HepG2 (cell line): Measurements from ENCODE around the gene PHF2. TPM values are rescaled to one million over a fixed set of nuclear protein-coding genes. Genes with fewer than 3 reads are reported as not detected.

Source experiments
- ATAC-seq: fragments of 200-7000 bp; cut with Tn5 transposase; 3 replicates; pipeline ENCODE4 v1.9.1; 2020; ENCODE audit warnings: mild to moderate bottlenecking, moderate library complexity
- BruUV-seq: library from RNA; stranded (reverse); fragments of 400-500 nt; replicated peaks from 2 replicates; lab custom pipeline; 2021; lab: Mats Ljungman, UMichigan
- CTCF ChIA-PET: fragments of 300-600 bp; formaldehyde crosslinking; extraction: SDS; loops from one replicate; lab custom pipeline; 2021; ENCODE audit warnings: low total read pairs, inconsistent platforms, low intra/inter-chr PET ratio; lab: Yijun Ruan, JAX
- POLR2A ChIA-PET: fragments of 350-600 bp; sonication (Branson Sonifier 250); formaldehyde crosslinking; loops from one replicate; lab custom pipeline; 2020; ENCODE audit warnings: antibody characterized with exemption, inconsistent platforms; lab: Yijun Ruan, JAX
- DNase-seq: peaks from one replicate; pipeline ENCODE4 v3.0.0-alpha.2; 2015; ENCODE audit warnings: low spot score
- FAIRE-seq: peaks from 3 replicates; lab custom pipeline; 2011; peaks lifted over from hg19 to GRCh38; lab: Jason Lieb, UNC
- H2AFZ ChIP-seq: one replicate; pipeline ENCODE4 v1.6.1; 2011; ENCODE audit warnings: low read length, inconsistent platforms
- H3K27ac ChIP-seq: fragments of 300-600 bp; 3 replicates; pipeline ENCODE4 v1.8.0; 2011; ENCODE audit warnings: mixed run types, mild to moderate bottlenecking, mixed read lengths, low read length, inconsistent platforms; ENCODE audit not compliant: insufficient read depth; ENCODE audit errors: extremely low read length
- H3K27me3 ChIP-seq, 2 experiments: fragments of 200-600 bp in 1 of 2; 2 replicates in 1 of 2; 3 replicates in 1 of 2; pipeline versions ENCODE4 v1.6.0 to v1.8.0; 2011; ENCODE audit warnings: low read length in 2 of 2, mild to moderate bottlenecking in 2 of 2, moderate library complexity in 2 of 2, inconsistent platforms in 1 of 2; ENCODE audit not compliant: insufficient read depth in 2 of 2, control insufficient read depth in 1 of 2
- H3K36me3 ChIP-seq, 2 experiments: fragments of 200-600 bp in 1 of 2; replicated peaks in 1 of 2; 2 replicates in 1 of 2; 3 replicates in 1 of 2; pipeline versions ENCODE4 v1.5.1 to v1.8.0; 2011; ENCODE audit warnings: low read length in 2 of 2, inconsistent platforms in 1 of 2; ENCODE audit not compliant: insufficient read depth in 2 of 2, control insufficient read depth in 1 of 2
- H3K4me1 ChIP-seq: 2 replicates; pipeline ENCODE4 v1.5.1; 2012; ENCODE audit warnings: low read length, inconsistent platforms; ENCODE audit not compliant: insufficient read depth
- H3K4me2 ChIP-seq: 2 replicates; pipeline ENCODE4 v1.6.0; 2011; ENCODE audit warnings: low read depth, low read length, inconsistent platforms
- H3K4me3 ChIP-seq, 3 experiments: fragments of 200-600 bp in 1 of 3; sonication (generic), shearing (Covaris generic) in 1 of 3; replicated peaks in 1 of 3; 2 replicates each; pipeline ENCODE4 v1.5.1; 2011 to 2016; ENCODE audit warnings: low read length in 3 of 3, inconsistent platforms in 2 of 3, low read depth in 2 of 3, mild to moderate bottlenecking in 2 of 3, control low read depth in 1 of 3, mixed read lengths in 1 of 3; ENCODE audit not compliant: insufficient read depth in 1 of 3
- H3K79me2 ChIP-seq: one replicate; pipeline ENCODE4 v1.6.1; 2011; ENCODE audit warnings: low read length, inconsistent platforms; ENCODE audit not compliant: insufficient read depth
- H3K9ac ChIP-seq: 2 replicates; pipeline ENCODE4 v1.6.0; 2011; ENCODE audit warnings: mild to moderate bottlenecking, low read depth, low read length, inconsistent platforms; ENCODE audit not compliant: insufficient read depth
- H3K9me3 ChIP-seq: 2 replicates; pipeline ENCODE4 v1.5.1; 2012; ENCODE audit warnings: mild to moderate bottlenecking, low read length
- H4K20me1 ChIP-seq: 2 replicates; pipeline ENCODE4 v1.6.0; 2011; ENCODE audit warnings: inconsistent platforms, mild to moderate bottlenecking, low read length, moderate library complexity; ENCODE audit not compliant: insufficient read depth
- ARNT2 ChIP-seq: sonication (generic); formaldehyde crosslinking; IDR thresholded peaks from 2 replicates; pipeline ENCODE4 v1.8.0; 2022; ENCODE audit warnings: mild to moderate bottlenecking, low read depth, missing genetic modification reagents, moderate library complexity
- KDM5B ChIP-seq: sonication (generic); formaldehyde crosslinking; IDR thresholded peaks from 2 replicates; pipeline ENCODE4 v1.4.0; 2020; ENCODE audit warnings: missing genetic modification reagents, mild to moderate bottlenecking, borderline replicate concordance
- LCORL ChIP-seq, 2 experiments: fragments of 450-650 bp in 1 of 2; sonication (generic) in 1 of 2; formaldehyde crosslinking in 1 of 2; IDR thresholded peaks; 2 replicates each; pipeline versions ENCODE4 v1.5.0 to v1.6.1; 2017 to 2020; ENCODE audit warnings: antibody characterized with exemption in 1 of 2, missing genetic modification reagents in 1 of 2
- MAFK ChIP-seq, 2 experiments: IDR thresholded peaks in 1 of 2; conservative IDR thresholded peaks in 1 of 2; 2 replicates each; pipeline ENCODE4 v1.6.1; 2011; ENCODE audit warnings: improper control_type of control experiment in 2 of 2, low read length in 2 of 2
- MYC ChIP-seq: sonication (generic); formaldehyde crosslinking; IDR thresholded peaks from 2 replicates; pipeline ENCODE4 v1.9.0; 2021; ENCODE audit warnings: missing genetic modification reagents, borderline replicate concordance
- PHF8 ChIP-seq: sonication (generic); formaldehyde crosslinking; IDR thresholded peaks from 2 replicates; pipeline ENCODE4 v1.5.0; 2020; ENCODE audit warnings: missing genetic modification reagents
- ZFP62 ChIP-seq: sonication (generic); formaldehyde crosslinking; IDR thresholded peaks from 2 replicates; pipeline ENCODE4 v1.4.0; 2020; ENCODE audit warnings: missing genetic modification reagents
- ZMYM4 ChIP-seq: sonication (generic); formaldehyde crosslinking; IDR thresholded peaks from 2 replicates; pipeline ENCODE4 v1.8.1; 2023; ENCODE audit warnings: mild to moderate bottlenecking, missing genetic modification reagents
- ZNF124 ChIP-seq: sonication (generic); formaldehyde crosslinking; IDR thresholded peaks from 2 replicates; pipeline ENCODE4 v1.4.0; 2020; ENCODE audit warnings: missing genetic modification reagents
- ZNF317 ChIP-seq: sonication (generic); formaldehyde crosslinking; IDR thresholded peaks from 2 replicates; pipeline ENCODE4 v1.5.0; 2020; ENCODE audit warnings: mild to moderate bottlenecking, missing genetic modification reagents
- WGBS: methylation state at CpG from one replicate; pipeline ENCODE4 v1.1.6; 2017; ENCODE audit warnings: low lambda C conversion rate; 5-methylcytosine and 5-hydroxymethylcytosine counted together
- in situ Hi-C: cut with HindIII; loops from 2 replicates; pipeline ENCODE4 v1.10.0; 2017; ENCODE audit warnings: low pct_unique_long_range_greater_than_20kb; ENCODE audit not compliant: extremely low pct_ligation_motif_present
- intact Hi-C: fragments of 100-400 bp; cut with micrococcal nuclease; formaldehyde crosslinking; loops from one replicate; pipeline ENCODE4 v1.10.0; 2022; ENCODE audit not compliant: unreplicated experiment
- polyA plus RNA-seq, 8 experiments: library from polyadenylated mRNA; depleted of rRNA in 3 of 8; stranded (reverse) in 7 of 8; unstranded in 1 of 8; fragments of >200 nt; fragmentation: Illumina TruSeq in 4 of 8; extraction: Trizol in 4 of 8; gene quantifications; 2 replicates each; pipeline versions ENCODE4 v1.2.1 to v1.2.3, GENCODE V29; 2011 to 2016; ENCODE audit warnings: low read depth in 4 of 8, missing spikeins in 1 of 8, mixed read lengths in 1 of 8; ENCODE audit not compliant: insufficient read depth in 1 of 8
- total RNA-seq, 5 experiments: library from RNA; depleted of rRNA; stranded (reverse); fragments of >200 nt; fragmentation: Illumina TruSeq; extraction: Trizol; gene quantifications; 2 replicates each; pipeline ENCODE4 v1.2.3, GENCODE V29; 2016; ENCODE audit warnings: low read depth in 1 of 5
- TF ChIP-seq, protein P1 (sequence below): sonication (generic); formaldehyde crosslinking; IDR thresholded peaks from 2 replicates; pipeline ENCODE4 v1.9.0; 2022; ENCODE audit warnings: missing genetic modification reagents, mild to moderate bottlenecking, borderline replicate concordance
- TF ChIP-seq, protein P2 (sequence below), 2 experiments: sonication (generic) in 1 of 2; formaldehyde crosslinking in 1 of 2; IDR thresholded peaks; 2 replicates each; pipeline versions ENCODE4 v1.5.1 to v1.6.1; 2011 to 2020; ENCODE audit warnings: borderline replicate concordance in 1 of 2, low read depth in 1 of 2, low read length in 1 of 2, mild to moderate bottlenecking in 1 of 2, missing genetic modification reagents in 1 of 2, moderate library complexity in 1 of 2
- TF ChIP-seq, protein P3 (sequence below): sonication (generic); formaldehyde crosslinking; IDR thresholded peaks from 2 replicates; pipeline ENCODE4 v1.4.0; 2020; ENCODE audit warnings: missing genetic modification reagents
- TF ChIP-seq, protein P4 (sequence below): sonication (generic); formaldehyde crosslinking; IDR thresholded peaks from 2 replicates; pipeline ENCODE4 v1.4.0; 2020; ENCODE audit warnings: mild to moderate bottlenecking, missing genetic modification reagents
- TF ChIP-seq, protein P5 (sequence below): sonication (generic); formaldehyde crosslinking; IDR thresholded peaks from 2 replicates; pipeline ENCODE4 v1.4.0; 2020; ENCODE audit warnings: mild to moderate bottlenecking, low read depth, missing genetic modification reagents

PHF2 gene
- total and polyA plus RNA-seq, 2 of the 13 experiments (the other 11 are each of a cell fraction or from before 2014, with no cell fraction given): 6.6 to 9.1 TPM

DNA sequence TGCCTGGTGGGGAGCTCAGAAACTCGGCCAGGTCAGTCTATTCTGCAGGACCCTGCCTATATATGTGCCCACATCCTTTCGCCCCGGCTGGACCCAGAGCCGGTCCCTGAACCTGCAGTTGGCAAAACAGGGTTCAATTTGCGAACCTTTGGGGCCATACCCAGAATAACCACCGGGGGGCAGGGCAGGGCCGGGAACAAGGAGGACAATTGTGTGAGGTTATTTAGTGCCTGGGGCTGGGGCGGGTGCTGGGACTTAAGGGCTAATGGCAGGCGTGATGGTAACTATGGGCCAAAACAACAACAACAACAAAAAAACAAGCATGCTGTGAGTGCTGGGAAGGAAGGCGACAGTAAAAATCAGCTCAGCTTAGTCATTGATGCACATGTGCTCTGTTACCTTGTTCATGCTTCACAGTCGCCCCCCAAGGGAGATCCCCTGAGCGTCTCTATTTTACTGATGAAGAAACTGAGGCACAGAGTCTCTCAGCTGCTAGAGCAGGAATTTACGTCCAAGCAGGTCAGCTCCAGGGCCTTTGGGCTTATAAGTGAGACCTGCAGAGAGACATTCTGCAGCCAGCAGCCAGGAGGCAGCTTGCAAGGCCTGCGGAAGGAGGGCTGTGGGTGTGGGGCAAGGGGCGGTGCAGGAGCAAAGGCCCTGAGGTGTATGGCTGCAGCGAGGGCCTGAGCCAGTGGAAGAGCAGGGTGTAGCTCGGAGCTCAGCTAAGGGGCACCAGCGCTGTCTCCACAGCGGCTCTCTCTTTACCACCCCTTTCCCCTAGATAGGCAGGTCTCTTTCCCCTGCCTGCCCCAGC is 106.0 kb downstream of the PHF2 start:
- ChIA-PET CTCF (interaction anchor here (2.2 to 2.3 kb wide), 2 partner anchors 281 to 320 kb away, joined by 7 to 19 read pairs; no protein-coding TSS in a partner anchor), POLR2A (no interaction called here)
- Histone ChIP-seq H3K9me3 (no peaks in the 10 kb centered on the region), H4K20me1 (no peaks in the 10 kb centered on the region), H2AFZ (no peak overlapping the region), H3K27me3 (0 out of 5 replicates have a peak, but pooled peaks cover 0 to 1% of the 10 kb centered on the region in 2 experiments), H3K4me2 (peak overlapping the region; percentile 69), H3K36me3 (no peaks in the 10 kb centered on the region), H3K4me3 (peak overlapping the region in 1 of 3 experiments; percentile 62; a peak in 2 of 6 replicates), H3K79me2 (no peaks in the 10 kb centered on the region), H3K4me1 (peaks cover 19% of the 10 kb centered on the region), H3K27ac (no peak overlapping the region), H3K9ac (no peak overlapping the region)
- 30% methylated on average over 13 of the region's 19 CpGs for WGBS
- FAIRE-seq (peak; percentile 34), ATAC-seq (peak; percentile 73), DNase-seq (peak; percentile 28)
- in situ Hi-C loops: loop anchor here (5.0 kb wide), 1 partner anchor 280 kb away; no protein-coding TSS in a partner anchor
- BruUV-seq: no TSS peak
- intact Hi-C loops: loop anchor here (1.0 kb wide), 1 partner anchor 281 kb away; no protein-coding TSS in a partner anchor
- TF ChIP-seq ARNT2 (CRISPR knock-in tag) (0 out of 2 replicates have a peak, but pooled peaks have one; percentile 5), MYC (CRISPR knock-in tag) (no peak), ZFP62 (CRISPR knock-in tag) (no peak), LCORL (IDR thresholded peaks at IDR 0.05) (no peak), LCORL (CRISPR knock-in tag; IDR thresholded peaks at IDR 0.05) (peak; percentile 31; the same call in 1 of the 2 replicates), KDM5B (CRISPR knock-in tag) (0 out of 2 replicates have a peak, but pooled peaks have one; percentile 42), ZNF317 (no peak), ZNF124 (CRISPR knock-in tag) (no peak), PHF8 (CRISPR knock-in tag) (no peak), ZMYM4 (CRISPR knock-in tag) (peak; percentile 25; the same call in 1 of the 2 replicates), MAFK (conservative IDR thresholded peaks at IDR 0.05 in 1 of 2, IDR thresholded peaks at IDR 0.05 in 1 of 2; ENCODE audit: low read length in 2 of 2) (no peak)
- TF ChIP-seq, protein P1, sequence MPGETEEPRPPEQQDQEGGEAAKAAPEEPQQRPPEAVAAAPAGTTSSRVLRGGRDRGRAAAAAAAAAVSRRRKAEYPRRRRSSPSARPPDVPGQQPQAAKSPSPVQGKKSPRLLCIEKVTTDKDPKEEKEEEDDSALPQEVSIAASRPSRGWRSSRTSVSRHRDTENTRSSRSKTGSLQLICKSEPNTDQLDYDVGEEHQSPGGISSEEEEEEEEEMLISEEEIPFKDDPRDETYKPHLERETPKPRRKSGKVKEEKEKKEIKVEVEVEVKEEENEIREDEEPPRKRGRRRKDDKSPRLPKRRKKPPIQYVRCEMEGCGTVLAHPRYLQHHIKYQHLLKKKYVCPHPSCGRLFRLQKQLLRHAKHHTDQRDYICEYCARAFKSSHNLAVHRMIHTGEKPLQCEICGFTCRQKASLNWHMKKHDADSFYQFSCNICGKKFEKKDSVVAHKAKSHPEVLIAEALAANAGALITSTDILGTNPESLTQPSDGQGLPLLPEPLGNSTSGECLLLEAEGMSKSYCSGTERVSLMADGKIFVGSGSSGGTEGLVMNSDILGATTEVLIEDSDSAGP (CRISPR knock-in tag): no peak
- TF ChIP-seq, protein P2, sequence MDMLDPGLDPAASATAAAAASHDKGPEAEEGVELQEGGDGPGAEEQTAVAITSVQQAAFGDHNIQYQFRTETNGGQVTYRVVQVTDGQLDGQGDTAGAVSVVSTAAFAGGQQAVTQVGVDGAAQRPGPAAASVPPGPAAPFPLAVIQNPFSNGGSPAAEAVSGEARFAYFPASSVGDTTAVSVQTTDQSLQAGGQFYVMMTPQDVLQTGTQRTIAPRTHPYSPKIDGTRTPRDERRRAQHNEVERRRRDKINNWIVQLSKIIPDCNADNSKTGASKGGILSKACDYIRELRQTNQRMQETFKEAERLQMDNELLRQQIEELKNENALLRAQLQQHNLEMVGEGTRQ (IDR thresholded peaks at IDR 0.05; ENCODE audit: low read depth, low read length): no peak
- TF ChIP-seq, protein P2 (CRISPR knock-in tag; IDR thresholded peaks at IDR 0.05; ENCODE audit: borderline replicate concordance): no peak
- TF ChIP-seq, protein P3, sequence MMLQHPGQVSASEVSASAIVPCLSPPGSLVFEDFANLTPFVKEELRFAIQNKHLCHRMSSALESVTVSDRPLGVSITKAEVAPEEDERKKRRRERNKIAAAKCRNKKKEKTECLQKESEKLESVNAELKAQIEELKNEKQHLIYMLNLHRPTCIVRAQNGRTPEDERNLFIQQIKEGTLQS (CRISPR knock-in tag): no peak
- TF ChIP-seq, protein P4, sequence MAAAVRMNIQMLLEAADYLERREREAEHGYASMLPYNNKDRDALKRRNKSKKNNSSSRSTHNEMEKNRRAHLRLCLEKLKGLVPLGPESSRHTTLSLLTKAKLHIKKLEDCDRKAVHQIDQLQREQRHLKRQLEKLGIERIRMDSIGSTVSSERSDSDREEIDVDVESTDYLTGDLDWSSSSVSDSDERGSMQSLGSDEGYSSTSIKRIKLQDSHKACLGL (CRISPR knock-in tag): 0 out of 2 replicates have a peak, but pooled peaks have one; percentile 7
- TF ChIP-seq, protein P5, sequence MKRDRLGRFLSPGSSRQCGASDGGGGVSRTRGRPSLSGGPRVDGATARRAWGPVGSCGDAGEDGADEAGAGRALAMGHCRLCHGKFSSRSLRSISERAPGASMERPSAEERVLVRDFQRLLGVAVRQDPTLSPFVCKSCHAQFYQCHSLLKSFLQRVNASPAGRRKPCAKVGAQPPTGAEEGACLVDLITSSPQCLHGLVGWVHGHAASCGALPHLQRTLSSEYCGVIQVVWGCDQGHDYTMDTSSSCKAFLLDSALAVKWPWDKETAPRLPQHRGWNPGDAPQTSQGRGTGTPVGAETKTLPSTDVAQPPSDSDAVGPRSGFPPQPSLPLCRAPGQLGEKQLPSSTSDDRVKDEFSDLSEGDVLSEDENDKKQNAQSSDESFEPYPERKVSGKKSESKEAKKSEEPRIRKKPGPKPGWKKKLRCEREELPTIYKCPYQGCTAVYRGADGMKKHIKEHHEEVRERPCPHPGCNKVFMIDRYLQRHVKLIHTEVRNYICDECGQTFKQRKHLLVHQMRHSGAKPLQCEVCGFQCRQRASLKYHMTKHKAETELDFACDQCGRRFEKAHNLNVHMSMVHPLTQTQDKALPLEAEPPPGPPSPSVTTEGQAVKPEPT (CRISPR knock-in tag): no peak
